ENCODE measurements around the gene TMEM161A.

The TMEM161A gene

DNA sequence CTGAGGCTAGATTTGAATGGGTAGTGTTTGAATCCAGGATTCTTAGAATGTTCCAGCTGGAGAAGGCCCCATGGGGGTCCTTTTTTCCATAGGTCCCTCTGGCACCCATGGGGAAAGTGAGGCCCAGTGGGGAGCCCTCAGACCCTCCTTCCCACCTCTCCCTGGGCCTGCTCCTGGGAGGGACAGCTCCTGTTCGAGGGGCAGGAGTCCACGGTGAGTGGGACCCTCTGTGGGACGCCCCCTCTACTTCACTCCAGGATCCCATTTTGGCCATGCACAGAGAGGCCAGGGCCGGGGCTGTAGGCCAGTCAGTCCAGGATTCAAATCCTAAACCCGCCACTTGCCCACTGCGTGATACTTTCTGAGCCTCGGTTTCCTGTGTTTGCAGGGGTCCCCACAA is 24.2 kb upstream of the TMEM161A start:
- no peak overlapping the region for H3K4me3 ChIP-seq (replicated peaks; ENCODE audit: low read depth, low read length)
- no peak for DNase-seq (ENCODE audit: low read depth)
- TF ChIP-seq, protein P1, sequence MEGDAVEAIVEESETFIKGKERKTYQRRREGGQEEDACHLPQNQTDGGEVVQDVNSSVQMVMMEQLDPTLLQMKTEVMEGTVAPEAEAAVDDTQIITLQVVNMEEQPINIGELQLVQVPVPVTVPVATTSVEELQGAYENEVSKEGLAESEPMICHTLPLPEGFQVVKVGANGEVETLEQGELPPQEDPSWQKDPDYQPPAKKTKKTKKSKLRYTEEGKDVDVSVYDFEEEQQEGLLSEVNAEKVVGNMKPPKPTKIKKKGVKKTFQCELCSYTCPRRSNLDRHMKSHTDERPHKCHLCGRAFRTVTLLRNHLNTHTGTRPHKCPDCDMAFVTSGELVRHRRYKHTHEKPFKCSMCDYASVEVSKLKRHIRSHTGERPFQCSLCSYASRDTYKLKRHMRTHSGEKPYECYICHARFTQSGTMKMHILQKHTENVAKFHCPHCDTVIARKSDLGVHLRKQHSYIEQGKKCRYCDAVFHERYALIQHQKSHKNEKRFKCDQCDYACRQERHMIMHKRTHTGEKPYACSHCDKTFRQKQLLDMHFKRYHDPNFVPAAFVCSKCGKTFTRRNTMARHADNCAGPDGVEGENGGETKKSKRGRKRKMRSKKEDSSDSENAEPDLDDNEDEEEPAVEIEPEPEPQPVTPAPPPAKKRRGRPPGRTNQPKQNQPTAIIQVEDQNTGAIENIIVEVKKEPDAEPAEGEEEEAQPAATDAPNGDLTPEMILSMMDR (IDR thresholded peaks at IDR 0.05; ENCODE audit: low read length, missing control alignments) = no peak

DNA sequence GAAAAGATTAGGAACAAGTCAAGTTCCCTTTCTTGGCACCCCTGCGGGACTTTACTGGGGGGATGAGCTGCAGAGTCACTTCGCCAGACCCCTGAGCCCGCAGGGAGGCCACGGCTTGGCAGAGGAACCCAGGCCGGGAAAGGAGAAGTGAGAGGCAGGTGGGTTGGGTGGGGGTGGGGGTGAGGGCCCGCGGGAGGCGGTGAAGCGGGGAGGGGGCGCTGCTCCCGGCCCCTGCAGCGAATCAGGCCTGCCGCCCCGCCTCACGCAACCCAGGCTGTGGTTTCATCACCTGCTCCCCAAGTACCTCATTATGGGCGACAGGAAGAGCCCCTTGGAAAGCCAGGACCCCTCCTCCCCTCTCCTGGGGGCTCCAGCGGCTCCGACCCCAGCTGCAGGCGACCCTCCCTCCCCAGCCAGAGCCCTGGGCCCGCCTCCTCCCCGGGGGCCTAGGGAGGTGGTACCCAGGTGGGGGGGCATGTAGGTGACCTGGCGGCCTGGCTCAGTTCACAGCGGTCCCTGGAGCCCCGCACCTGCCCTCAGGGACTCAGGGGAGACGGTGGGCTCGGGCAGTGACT is 22.3 kb upstream of the TMEM161A start:
- DNase-seq (ENCODE audit: low read depth) = no peak
- TF ChIP-seq, protein P1 (IDR thresholded peaks at IDR 0.05; ENCODE audit: low read length, missing control alignments) = no peak
- no peak overlapping the region for H3K4me3 ChIP-seq (replicated peaks; ENCODE audit: low read depth, low read length)

DNA sequence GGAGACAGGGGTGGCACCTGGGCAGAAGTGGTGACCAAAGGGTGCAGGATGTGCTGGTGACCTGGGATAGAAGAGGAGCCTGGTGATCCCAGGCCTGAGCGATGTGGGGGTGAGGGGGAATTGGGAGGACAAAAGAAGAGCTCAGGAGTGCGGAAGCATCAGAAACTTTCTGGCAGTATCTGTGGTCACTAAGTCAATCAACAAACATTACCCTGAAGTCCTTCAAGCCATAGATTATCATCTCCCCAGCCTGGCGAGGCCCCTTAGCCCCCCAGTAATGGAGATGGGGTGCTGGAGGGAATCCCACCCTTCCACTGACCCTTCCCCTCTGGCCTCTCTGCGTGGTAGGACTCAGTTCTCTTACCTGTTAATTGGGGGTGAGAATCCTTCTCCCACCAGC is 21.3 kb upstream of the TMEM161A start:
- H3K4me3 ChIP-seq (replicated peaks; ENCODE audit: low read depth, low read length) = no peak overlapping the region
- TF ChIP-seq, protein P1 (IDR thresholded peaks at IDR 0.05; ENCODE audit: low read length, missing control alignments) = no peak
- DNase-seq (ENCODE audit: low read depth) = no peak

DNA sequence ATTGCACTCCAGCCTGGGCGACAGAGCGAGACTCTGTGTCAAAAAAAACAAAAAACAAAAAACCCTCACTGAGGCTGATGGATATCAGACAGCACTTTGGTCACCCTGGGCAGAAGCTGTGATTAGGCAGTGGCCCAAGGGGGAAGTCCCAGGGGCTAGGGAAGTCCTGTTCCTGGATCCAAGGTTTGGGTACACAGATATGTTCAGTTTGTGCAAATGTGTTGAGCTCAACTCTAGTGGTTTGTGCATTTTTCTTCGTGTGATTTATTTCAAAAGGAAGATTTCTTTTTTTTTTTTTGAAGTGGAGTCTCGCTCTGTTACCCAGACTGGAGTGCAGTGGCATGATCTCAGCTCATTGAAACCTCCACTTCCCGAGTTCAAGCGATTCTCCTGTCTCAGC is 19.5 kb upstream of the TMEM161A start:
- TF ChIP-seq, protein P1 (IDR thresholded peaks at IDR 0.05; ENCODE audit: low read length, missing control alignments) = no peak
- no peak overlapping the region for H3K4me3 ChIP-seq (replicated peaks; ENCODE audit: low read depth, low read length)
- no peak for DNase-seq (ENCODE audit: low read depth)

DNA sequence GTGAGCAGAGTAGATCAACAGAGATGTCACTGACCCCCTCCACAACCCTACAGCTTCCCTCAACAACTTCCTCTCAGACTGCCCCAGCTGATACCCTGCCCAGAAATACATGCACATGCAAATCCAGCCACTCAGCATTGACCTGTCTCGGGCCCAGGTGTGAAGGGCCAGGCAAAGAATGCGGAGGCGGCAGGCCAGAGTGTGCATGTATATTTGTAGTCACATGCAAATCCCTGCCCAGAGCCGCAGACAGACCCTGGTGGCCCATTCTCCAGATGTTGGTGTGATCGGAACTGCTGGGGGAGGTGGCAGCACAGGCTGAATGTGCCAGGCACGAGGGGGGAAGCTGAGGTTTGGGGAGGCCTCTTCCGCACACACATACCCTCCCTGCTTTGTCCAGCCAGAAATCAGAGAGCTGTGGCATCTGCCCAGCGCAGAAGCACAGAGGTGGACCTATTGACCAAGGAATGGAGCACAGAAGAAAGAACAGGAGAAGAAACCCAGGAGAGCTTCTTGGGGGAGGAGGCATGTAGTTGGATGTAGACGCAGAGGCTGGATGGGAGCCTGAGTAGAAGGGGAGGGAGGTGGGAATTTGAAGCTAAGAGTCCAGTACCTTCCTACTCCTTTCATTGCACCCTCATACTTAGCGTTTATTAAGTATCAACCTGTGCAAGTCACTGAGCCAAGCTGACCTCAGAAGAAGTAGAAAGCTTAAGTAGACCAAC is 17.4 kb upstream of the TMEM161A start:
- DNase-seq (ENCODE audit: low read depth) = no peak
- TF ChIP-seq, protein P1 (IDR thresholded peaks at IDR 0.05; ENCODE audit: low read length, missing control alignments) = no peak
- H3K4me3 ChIP-seq (replicated peaks; ENCODE audit: low read depth, low read length) = no peak overlapping the region

DNA sequence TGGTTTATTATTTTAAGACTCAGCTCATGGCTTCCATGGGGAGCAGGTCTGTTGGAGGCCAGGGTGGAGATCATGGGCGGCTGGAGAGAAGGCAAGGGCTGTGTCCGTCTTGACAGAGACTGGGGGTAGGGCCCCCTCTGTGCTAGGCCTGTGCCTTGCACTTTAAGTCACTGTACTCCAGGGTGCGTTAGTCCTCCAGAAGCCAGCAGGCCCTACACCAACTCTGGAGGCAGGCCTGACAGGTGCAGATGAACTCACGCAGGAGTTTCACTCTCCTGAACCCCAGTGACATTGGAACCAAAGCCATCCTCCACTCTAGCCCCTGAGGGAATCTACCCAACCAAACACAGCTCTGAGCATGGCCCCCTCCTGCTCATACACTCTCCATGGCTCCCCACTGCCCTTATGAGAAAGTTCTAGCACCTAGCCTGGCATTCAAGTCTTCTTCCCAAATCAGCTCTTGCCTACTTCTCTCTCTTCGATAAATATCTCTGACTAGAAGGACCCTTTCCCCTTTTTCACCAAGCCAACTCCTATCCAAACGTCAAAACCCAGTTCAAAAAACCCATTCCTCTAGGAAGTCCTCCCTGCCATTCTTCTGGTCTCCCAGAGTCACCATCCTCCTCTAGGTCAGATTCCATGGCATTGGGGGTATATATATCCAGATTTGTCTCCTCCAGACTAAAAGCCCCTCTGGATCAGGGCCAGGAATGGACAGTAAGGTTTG is 16.7 kb upstream of the TMEM161A start:
- TF ChIP-seq, protein P1 (IDR thresholded peaks at IDR 0.05; ENCODE audit: low read length, missing control alignments) = no peak
- H3K4me3 ChIP-seq (replicated peaks; ENCODE audit: low read depth, low read length) = no peak overlapping the region
- no peak for DNase-seq (ENCODE audit: low read depth)

Measured in fibroblast of pulmonary artery (primary cell).